ENCODE results near the gene RHCE.
"Not testable (repeated sequence)": the region's sequence is repeated elsewhere in the genome, so short reads cannot be mapped to it uniquely, and the experiment has no call there.

RHCE gene

DNA sequence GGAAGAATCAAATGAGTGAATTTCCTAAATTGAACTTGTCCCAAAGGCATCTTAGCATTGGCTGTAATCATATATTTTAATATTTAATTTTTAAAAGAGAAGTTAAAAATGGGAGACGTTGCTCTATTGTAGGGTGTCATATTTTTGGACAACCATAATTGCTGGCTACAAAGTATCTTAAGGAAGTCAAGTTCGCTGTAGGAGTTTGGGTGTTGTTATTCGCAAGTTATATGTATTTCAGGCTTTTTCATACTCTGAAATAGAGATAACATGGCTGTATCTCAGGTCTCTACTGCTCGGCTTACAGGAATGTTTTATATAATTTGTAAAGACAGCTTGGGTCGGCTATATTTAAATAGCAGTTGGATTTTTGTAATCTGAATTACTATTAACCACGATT, 81.6 kb downstream of the RHCE start:
- no peak for DNase-seq

DNA sequence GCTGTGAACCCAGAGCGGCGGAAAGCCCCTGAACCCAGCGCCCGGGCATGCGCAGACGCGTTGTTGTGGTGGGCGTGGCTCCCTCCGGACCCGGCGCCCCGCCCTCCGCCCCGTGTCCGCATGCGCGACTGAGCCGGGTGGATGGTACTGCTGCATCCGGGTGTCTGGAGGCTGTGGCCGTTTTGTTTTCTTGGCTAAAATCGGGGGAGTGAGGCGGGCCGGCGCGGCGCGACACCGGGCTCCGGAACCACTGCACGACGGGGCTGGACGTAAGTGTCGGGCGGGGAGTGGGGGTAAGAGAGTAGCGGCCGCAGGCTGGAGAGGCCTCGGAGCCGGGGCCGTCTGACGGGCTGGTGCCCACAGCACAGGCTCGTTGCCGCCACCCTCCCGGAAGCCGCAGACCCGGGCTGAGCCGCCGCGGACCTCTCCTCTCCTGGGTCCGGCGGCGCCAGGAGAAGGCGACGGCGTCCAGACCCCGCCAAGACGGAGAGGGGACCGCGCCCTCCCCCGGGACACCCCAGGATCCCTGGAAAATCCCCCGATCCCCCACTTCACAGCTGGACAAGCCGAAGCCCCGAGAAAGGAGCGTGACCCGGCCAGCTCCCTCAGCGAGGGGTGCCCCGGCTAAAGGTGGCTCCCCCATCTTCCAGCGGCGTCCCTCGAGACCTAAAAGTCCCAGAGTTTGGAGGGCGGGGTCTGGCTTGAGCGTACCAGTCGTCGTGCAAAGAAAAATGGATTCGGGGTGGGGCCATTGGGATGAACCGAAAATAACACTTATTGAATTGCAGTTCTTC, 82.2 kb downstream of the RHCE start, which contains the start of gene TMEM50A:
Gene TMEM50A, plus strand, starts transcription at position 147 of the 794 bp plus-strand sequence. CDS start 2,153 bp downstream, outside the sequence.
- peak; percentile 86 to 93 (median 88) for DNase-seq

DNA sequence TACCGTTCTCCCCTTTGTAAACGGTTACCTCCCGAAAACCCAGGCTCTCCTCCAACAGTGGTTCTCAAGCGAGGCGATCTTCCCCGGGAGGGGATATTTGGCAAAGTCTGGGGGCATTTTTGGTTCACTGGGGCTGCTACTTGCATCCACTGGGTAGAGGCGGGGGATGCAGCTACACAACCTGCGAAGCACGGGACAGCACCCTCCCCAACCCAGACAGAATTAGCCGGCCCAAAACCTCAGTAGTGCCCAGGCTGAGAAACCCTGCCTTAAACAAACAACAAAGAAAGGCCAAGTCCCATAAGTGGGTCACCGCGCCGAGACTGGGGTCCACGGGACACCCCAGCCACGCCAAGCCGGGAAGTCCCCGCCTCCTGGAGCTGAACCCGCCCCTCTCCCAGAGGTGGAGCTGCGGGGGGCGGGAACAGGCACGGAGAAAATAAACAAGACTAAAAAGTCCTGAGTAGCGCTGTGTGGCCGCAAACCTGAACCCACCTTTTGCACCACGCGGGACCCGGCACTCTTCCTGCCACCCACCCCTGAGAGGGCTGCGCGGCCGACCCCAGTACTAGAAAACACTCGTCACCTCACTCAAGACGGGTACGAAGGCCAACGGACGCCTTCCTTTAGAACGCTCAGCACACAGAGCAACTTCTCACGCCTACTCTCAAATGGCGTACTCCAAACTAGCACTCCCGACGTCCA, 83.0 kb downstream of the RHCE start:
- peak in 1 of 6 experiments; percentile 43 for DNase-seq

DNA sequence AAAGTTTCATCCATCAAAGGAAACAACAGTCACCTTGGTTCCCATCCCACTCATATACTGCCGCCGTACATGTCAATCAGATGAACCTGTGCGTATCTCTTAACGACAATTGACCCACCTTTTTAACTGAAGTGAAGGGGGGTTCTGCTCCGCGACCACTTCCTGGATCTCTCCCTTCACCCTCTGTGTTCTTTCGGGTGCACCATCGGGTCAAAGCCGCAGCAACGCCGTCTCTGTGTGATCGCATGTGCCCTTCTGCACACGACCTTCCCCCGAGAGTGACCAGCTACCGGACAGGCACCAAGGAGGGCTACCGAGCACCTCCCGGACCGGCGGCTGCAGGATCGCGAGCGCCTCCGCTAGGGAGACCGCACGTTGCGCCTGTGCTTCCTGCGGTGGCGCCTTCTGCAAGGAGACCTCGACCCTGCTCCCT, 83.7 kb downstream of the RHCE start:
- DNase-seq = peak in 2 of 6 experiments; percentile 3 to 35

DNA sequence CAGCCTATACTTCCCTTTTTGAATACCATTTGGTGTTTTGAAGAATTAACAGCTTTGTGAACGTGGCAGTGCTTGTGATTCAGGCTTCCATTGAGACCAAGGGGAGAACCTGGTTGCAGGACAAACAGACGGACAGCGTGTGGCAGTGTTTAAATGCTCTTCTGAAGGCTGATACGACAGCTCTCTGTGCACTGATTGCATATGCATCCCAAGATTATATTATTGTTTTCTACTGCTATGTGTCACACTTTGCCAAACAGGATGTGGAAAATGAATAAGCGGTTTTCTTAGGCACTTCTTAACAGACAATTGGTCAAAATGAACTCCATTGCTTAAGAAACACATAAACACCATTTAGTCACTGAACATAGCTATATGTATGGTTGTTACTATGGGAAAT, 90.7 kb downstream of the RHCE start:
- peak in 1 of 6 experiments; percentile 6 for DNase-seq

DNA sequence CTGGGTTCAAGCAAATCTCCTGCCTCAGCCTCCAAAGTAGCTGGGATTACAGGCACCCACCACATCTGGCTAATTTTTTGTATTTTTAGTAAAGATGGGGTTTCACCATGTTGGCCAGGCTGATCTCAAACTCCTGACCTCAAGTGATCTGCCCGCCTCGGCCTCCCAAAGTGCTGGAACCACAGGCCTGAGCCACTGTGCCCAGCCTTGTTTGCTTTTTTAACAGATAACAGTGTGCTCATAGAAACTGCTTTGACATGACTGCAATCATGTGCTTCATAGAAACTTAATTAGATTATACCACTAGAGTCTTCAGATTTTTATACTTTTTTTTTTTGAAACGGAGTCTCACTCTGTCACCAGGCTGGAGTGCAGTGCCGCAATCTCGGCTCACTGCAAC, 91.3 kb downstream of the RHCE start:
- DNase-seq = not testable (repeated sequence)

DNA sequence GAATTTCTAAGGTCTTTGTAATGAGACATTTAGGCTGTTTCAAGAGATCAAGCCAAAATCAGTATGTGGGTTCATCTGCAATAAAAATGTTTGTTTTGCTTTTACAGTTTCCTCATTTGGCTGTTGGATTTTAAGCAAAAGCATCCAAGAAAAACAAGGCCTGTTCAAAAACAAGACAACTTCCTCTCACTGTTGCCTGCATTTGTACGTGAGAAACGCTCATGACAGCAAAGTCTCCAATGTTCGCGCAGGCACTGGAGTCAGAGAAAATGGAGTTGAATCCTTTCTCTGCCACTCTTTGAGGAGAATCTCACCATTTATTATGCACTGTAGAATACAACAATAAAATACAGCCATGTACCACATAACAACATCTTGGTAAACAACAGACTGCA, 91.8 kb downstream of the RHCE start:
- not testable (repeated sequence) for DNase-seq

DNA sequence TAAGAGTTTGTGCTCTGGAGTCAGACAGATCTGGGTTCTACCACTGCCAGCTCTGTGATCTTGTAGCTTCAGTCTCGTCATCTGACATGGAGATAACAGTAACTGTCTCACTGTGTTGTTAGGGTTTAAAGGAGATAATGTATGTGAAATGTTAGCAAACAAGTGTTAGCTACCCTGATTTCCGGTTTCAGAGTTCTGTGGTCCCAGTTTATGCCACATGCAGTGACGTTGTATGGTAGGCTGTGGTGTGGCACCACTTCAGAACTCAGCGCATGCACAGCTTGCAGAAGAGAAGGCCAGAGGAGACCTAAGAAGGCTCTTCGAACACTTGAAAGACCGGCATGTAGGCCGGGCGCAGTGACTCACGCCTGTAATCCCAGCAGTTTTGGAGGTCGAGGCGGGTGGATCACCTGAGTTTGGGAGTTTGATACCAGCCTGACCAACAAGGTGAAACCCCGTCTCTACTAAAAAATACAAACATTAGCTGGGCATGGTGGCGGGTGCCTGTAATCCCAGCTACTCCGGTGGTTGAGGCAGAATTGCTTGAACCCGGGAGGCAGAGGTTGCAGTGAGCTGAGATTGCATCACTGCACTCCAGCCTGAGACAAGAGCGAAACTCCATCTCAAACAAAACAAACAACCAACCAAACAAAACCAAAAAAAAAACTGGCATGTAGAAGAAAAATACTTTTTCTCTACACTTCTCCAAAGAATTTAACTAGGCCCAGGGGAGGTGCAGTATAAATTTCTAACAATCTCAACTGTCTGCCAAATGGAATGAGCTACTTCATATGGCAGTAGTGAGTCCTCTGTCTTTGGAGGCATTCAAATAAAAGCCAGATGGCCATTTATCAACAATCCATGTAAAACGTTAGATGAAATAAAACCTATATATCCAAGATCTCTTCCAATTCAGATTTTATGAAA, 92.5 kb downstream of the RHCE start:
- DNase-seq = not testable (repeated sequence)

DNA sequence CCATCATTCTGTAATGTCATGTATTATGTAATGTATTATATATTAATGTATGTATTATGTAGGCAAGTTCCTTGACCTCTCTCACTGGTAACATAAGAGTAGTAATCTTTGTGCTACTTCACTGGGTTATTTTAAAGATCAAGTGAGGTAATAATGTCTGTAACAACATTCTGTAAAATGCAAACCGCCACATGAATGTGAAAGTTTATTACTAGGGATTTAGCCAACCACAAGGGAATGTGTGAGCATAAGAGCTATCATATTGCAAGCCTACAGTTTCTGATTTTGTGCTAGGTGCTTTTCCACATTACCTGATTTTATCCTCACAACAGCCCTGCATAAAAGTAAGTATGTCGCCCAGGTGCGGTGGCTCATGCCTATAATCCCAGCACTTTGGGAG, 96.2 kb downstream of the RHCE start:
- DNase-seq = not testable (repeated sequence)

DNA sequence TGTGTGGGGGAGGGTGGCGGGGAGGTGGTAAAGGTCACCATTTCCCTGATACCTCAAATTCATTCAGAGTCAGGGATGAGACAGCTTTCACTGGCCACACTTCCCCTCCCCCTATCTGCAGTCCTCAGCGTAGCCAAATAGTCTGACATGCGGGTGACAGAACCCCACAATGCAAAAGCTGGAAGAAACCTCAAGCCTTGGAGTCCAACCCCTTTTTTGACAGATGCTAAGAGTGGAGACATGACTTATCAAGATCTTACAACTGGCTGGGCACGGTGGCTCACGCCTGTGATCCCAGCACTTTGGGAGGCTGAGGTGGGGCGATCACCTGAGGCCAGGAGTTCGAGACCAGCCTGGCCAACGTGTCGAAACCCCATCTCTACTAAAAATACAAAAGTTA, 98.5 kb downstream of the RHCE start:
- not testable (repeated sequence) for DNase-seq

DNA sequence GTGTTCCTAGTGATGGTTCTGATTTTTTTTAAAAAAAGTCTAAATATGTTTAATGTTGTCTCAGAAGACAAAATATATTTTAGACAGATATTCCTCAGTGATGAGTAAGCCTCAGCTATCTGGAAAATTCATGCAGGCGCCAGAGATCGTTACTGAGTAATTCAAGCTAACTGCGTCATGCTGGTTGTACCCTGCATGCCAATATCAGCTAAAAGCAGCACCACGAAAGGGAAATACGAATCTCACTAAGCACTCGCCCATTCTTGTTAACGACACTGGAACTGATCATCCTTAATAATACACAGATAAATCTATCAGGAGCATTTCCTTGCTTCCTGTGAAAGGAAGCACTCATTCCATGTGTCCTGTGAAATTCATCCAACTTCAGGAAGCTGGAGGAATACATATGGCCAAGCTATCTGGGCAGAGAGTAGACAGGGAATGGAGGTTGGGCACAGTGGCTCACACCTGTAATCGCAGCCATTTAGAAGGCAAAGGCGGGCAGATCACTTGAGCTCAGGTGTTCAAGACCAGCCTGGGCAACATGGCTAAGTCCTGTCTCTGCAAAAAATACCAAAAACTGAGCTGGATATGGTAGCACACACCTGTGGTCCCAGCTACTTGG, 100.2 kb downstream of the RHCE start:
- not testable (repeated sequence) for DNase-seq

DNA sequence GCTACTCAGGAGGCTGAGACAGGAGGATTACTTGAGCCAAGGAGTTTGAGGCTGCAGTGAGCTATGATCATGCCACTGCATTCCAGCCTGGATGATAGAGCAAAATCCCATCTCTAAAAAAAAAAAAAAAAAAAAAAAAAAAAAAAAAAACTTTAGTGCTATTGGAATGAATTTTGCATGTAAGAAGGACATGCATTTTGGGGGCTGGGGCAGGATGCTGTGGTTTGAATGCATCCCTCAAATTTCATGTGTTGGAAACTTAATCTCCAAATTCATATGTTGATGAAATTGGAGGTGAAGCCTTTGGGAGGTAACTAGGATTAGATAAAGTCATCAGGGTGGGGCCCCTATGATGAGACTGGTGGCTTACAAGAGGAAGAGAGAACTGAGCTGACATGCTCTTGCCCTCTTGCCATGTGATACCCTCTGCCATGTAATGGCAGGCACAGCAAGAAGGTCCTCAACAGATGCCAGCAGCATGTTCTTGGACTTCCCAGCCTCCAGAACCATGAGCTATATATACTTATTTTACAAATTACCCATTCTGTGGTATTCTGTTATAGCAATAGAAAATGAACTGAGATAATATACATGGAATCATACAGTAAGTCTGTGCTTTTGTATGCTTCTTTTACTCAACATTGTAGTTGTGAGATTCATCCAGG, 107.7 kb downstream of the RHCE start:
- DNase-seq = not testable (repeated sequence)
